Activated CD8-positive, alpha-beta T cell treated with anti-CD3 and anti-CD28 coated beads for 36 hours (primary cell): ENCODE measurements around the gene FUT8. TPM values are rescaled to one million over a fixed set of nuclear protein-coding genes. Genes with fewer than 3 reads are reported as not detected.

ENCODE experiments used
- ATAC-seq: fragments of 200-7000 bp; cut with Tn5 transposase; one replicate; pipeline ENCODE4 v1.10.0; 2021; ENCODE audit warnings: mild to moderate bottlenecking, moderate library complexity
- CTCF ChIA-PET: fragments of 350-600 bp; sonication (Branson Sonifier 250); formaldehyde crosslinking; loops from one replicate; lab custom pipeline; 2021; ENCODE audit warnings: antibody characterized with exemption; lab: Charles Lee
- POLR2A ChIA-PET: fragments of 350-600 bp; sonication (Branson Sonifier 250); formaldehyde crosslinking; loops from one replicate; lab custom pipeline; 2021; ENCODE audit warnings: antibody characterized with exemption; lab: Charles Lee
- DNase-seq: peaks from one replicate; pipeline ENCODE4 v3.0.0-alpha.2; 2020
- H3K27ac Mint-ChIP-seq: one replicate; pipeline ENCODE4 v1.8.0; 2021; ENCODE audit warnings: mild to moderate bottlenecking, mixed read lengths
- H3K27me3 Mint-ChIP-seq: one replicate; pipeline ENCODE4 v1.8.0; 2021; ENCODE audit warnings: mixed read lengths
- H3K36me3 Mint-ChIP-seq: one replicate; pipeline ENCODE4 v1.8.0; 2021; ENCODE audit warnings: low read depth, mixed read lengths
- H3K4me1 Mint-ChIP-seq: one replicate; pipeline ENCODE4 v1.8.0; 2021; ENCODE audit warnings: low read depth, mixed read lengths
- H3K4me3 Mint-ChIP-seq: one replicate; pipeline ENCODE4 v1.8.0; 2021; ENCODE audit warnings: mild to moderate bottlenecking, moderate library complexity, mixed read lengths
- H3K9me3 Mint-ChIP-seq: one replicate; pipeline ENCODE4 v1.8.0; 2021; ENCODE audit warnings: mixed read lengths
- CTCF ChIP-seq: fragments of 200-600 bp; IDR thresholded peaks from one replicate; pipeline ENCODE4 v1.8.0; 2022; ENCODE audit warnings: antibody characterized with exemption, mild to moderate bottlenecking
- intact Hi-C: fragments of 100-400 bp; cut with micrococcal nuclease; formaldehyde crosslinking; loops from one replicate; pipeline ENCODE4 v1.10.0; 2022
- total RNA-seq, 2 experiments: library from RNA; stranded (reverse); gene quantifications; one replicate each; pipeline ENCODE4 v1.2.3, GENCODE V29; 2021

FUT8 gene
- total RNA-seq, 2 experiments from 2014 or later: 55.7 to 61.0 TPM

GRCh38 chr14:65371784-65372183 lies 40.7 kb upstream of the FUT8 start:
- DNase-seq (no peak), ATAC-seq (no peak)
- Mint-ChIP-seq H3K27me3 (no peaks in the 10 kb centered on the region), H3K4me1 (peaks cover 33% of the 10 kb centered on the region), H3K4me3 (no peak overlapping the region), H3K27ac (peak overlapping the region; percentile 69), H3K9me3 (no peaks in the 10 kb centered on the region), H3K36me3 (peaks cover 39% of the 10 kb centered on the region)
- intact Hi-C loops: no loop called here
- ChIA-PET CTCF (interaction anchor here (1.8 kb wide), 1 partner anchor 40 kb away, joined by 5 read pairs; no protein-coding TSS in a partner anchor), POLR2A (interaction anchor here (0.8 kb wide), 1 partner anchor 12 kb away, joined by 3 read pairs; no protein-coding TSS in a partner anchor)
- no peak for TF ChIP-seq CTCF

GRCh38 chr14:65373016-65373670 lies 39.4 kb upstream of the FUT8 start:
- Mint-ChIP-seq H3K36me3 (peaks cover 41% of the 10 kb centered on the region), H3K27me3 (no peaks in the 10 kb centered on the region), H3K4me1 (peaks cover 33% of the 10 kb centered on the region), H3K27ac (no peak overlapping the region), H3K4me3 (no peak overlapping the region), H3K9me3 (no peaks in the 10 kb centered on the region)
- intact Hi-C loops: no loop called here
- CTCF ChIA-PET: no interaction called here
- POLR2A ChIA-PET: no interaction called here
- TF ChIP-seq CTCF: no peak
- ATAC-seq: no peak
- no peak for DNase-seq

GRCh38 chr14:65373671-65374039 lies 38.9 kb upstream of the FUT8 start:
- H3K27ac Mint-ChIP-seq: no peak overlapping the region
- no peaks in the 10 kb centered on the region for H3K27me3 Mint-ChIP-seq
- no peaks in the 10 kb centered on the region for H3K9me3 Mint-ChIP-seq
- no peak for DNase-seq
- ATAC-seq: no peak
- ChIA-PET CTCF (no interaction called here), POLR2A (no interaction called here)
- no peak for TF ChIP-seq CTCF
- H3K4me1 Mint-ChIP-seq: peaks cover 33% of the 10 kb centered on the region
- H3K4me3 Mint-ChIP-seq: no peak overlapping the region
- intact Hi-C loops: no loop called here
- H3K36me3 Mint-ChIP-seq: peaks cover 43% of the 10 kb centered on the region

GRCh38 chr14:65377576-65377975 lies 35.0 kb upstream of the FUT8 start:
- TF ChIP-seq CTCF: no peak
- H3K36me3 Mint-ChIP-seq: peaks cover 47% of the 10 kb centered on the region
- POLR2A ChIA-PET: interaction anchor here (1.2 kb wide), 1 partner anchor 34 kb away, joined by 4 read pairs; no protein-coding TSS in a partner anchor

GRCh38 chr14:65382586-65382985 lies 29.9 kb upstream of the FUT8 start:
- peaks cover 43% of the 10 kb centered on the region for H3K36me3 Mint-ChIP-seq
- DNase-seq: no peak
- no peak for ATAC-seq
- H3K27ac Mint-ChIP-seq: no peak overlapping the region
- H3K4me1 Mint-ChIP-seq: peaks cover 4% of the 10 kb centered on the region
- TF ChIP-seq CTCF: no peak
- intact Hi-C loops: no loop called here
- no peak overlapping the region for H3K4me3 Mint-ChIP-seq
- no peaks in the 10 kb centered on the region for H3K9me3 Mint-ChIP-seq
- CTCF ChIA-PET: interaction anchor here (1.2 kb wide), 1 partner anchor 29 kb away, joined by 3 read pairs; no protein-coding TSS in a partner anchor
- no peaks in the 10 kb centered on the region for H3K27me3 Mint-ChIP-seq
- POLR2A ChIA-PET: interaction anchor here (0.6 kb wide), 1 partner anchor 462 kb away, joined by 3 read pairs; no protein-coding TSS in a partner anchor

More at GRCh38 chr14:65377576-65377975, 35.0 kb upstream of the FUT8 start:
- CTCF ChIA-PET: no interaction called here
- no peak overlapping the region for H3K27ac Mint-ChIP-seq
- H3K4me1 Mint-ChIP-seq: peaks cover 4% of the 10 kb centered on the region
- intact Hi-C loops: no loop called here
- no peak overlapping the region for H3K4me3 Mint-ChIP-seq
- ATAC-seq: no peak
- DNase-seq: peak; percentile 21
- H3K9me3 Mint-ChIP-seq: no peaks in the 10 kb centered on the region
- no peaks in the 10 kb centered on the region for H3K27me3 Mint-ChIP-seq
